Retinal pigment epithelial cell (primary cell): ENCODE results near the gene IGLL1.

Source experiments
- DNase-seq: peaks from one replicate; pipeline ENCODE4 v3.0.0-alpha.2; 2010; ENCODE audit warnings: low read depth
- H3K4me3 ChIP-seq: 2 replicates; pipeline ENCODE4 v1.5.1; 2011; ENCODE audit warnings: mild to moderate bottlenecking, low read length, control low read depth, moderate library complexity
- TF ChIP-seq, protein P1 (sequence below): conservative IDR thresholded peaks from 2 replicates; pipeline ENCODE4 v1.5.1; 2011; ENCODE audit warnings: low read depth, low read length, control low read depth, inconsistent platforms

The IGLL1 gene

DNA sequence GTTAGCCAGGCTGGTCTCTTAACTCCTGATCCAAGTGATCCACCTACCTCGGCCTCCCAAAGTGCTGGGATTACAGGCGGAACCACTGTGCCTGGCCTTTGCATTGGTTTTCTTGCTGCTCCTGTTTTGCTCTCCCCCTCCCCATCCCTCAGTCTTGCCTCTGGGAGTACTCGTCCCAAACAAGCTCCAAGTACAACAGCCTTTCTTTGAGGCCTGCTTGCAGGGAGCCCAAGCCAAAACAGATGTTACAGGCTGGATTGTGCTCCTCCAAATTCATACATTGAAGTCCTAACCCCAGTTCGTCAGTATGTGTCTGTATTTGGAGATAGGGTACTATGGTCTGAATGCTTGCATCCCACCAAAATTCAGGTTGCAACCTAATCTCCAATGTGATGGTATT, 8.6 kb downstream of the IGLL1 start:
- H3K4me3 ChIP-seq: no peak overlapping the region
- no peak for DNase-seq
- TF ChIP-seq, protein P1, sequence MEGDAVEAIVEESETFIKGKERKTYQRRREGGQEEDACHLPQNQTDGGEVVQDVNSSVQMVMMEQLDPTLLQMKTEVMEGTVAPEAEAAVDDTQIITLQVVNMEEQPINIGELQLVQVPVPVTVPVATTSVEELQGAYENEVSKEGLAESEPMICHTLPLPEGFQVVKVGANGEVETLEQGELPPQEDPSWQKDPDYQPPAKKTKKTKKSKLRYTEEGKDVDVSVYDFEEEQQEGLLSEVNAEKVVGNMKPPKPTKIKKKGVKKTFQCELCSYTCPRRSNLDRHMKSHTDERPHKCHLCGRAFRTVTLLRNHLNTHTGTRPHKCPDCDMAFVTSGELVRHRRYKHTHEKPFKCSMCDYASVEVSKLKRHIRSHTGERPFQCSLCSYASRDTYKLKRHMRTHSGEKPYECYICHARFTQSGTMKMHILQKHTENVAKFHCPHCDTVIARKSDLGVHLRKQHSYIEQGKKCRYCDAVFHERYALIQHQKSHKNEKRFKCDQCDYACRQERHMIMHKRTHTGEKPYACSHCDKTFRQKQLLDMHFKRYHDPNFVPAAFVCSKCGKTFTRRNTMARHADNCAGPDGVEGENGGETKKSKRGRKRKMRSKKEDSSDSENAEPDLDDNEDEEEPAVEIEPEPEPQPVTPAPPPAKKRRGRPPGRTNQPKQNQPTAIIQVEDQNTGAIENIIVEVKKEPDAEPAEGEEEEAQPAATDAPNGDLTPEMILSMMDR: no peak

DNA sequence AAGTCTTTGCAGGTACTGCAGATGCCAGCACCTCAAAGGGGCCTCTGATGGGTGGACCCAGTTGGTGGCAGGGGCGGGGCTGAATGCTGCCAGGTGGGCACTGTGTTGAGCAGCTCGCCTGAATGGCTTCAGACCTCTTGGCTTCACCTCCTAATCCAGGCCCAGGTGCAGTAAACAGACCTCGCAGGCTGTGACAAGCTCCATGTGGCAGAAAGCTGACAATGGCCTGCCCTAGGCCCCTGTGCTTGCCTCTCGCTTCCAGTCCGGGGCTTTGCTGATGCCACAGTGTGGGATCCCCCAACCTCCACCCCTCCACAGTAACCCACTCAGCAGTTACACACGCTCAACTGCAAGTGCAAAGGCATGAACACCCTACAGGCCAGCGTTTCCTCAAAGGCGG, 9.4 kb downstream of the IGLL1 start:
- DNase-seq: no peak
- TF ChIP-seq, protein P1: no peak
- H3K4me3 ChIP-seq: no peak overlapping the region

GRCh38 chr22:23569716-23570115, 10.4 kb downstream of the IGLL1 start:
- no peak overlapping the region for H3K4me3 ChIP-seq
- no peak for DNase-seq
- TF ChIP-seq, protein P1: no peak

GRCh38 chr22:23569291-23569690, 10.8 kb downstream of the IGLL1 start:
- DNase-seq: no peak
- H3K4me3 ChIP-seq: no peak overlapping the region
- TF ChIP-seq, protein P1: no peak

DNA sequence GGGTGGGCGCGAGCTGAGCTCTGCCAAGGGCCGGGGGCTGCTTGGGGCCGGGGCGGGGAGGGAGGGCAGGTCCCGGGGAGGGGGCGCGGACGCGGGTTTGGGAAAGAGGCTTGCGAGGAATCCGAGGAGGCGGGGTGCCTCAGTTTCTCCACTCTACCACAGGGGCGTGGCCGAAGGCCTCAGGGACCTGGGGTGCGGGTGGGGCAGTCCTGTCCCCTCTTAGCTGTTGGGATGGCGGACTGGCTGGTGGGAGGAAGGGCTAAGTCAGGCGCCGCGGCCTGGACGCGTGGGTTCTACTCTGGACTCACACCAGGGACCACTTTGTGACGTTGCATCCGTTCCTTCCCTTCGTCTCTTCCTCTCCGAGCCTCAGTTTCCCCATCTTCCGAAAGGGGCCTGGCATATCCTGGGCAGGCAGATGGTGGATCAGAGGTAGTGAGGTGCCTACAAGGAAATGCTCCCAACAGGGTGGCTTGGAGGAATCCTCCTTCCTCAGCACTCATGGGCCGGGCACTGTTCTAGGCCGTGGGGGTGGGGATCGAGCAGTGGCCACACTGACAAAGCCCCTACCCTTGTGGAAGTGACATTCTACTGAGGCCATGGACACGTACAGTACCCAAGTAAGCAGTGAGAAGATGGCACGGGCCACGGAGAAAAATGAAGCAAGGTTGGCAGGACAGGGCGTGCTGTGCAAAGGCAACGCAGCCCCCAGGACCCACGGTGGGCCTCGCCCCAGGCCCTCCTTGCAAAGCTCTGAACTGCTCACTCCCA, 13.2 kb downstream of the IGLL1 start:
- no peak for DNase-seq
- H3K4me3 ChIP-seq: peak overlapping the region; percentile 20
- TF ChIP-seq, protein P1: no peak

- TF ChIP-seq, protein P1: no peak
- no peak for DNase-seq
- peak overlapping the region; percentile 35 for H3K4me3 ChIP-seq
Measured at GRCh38 chr22:23565915-23566704, 14.0 kb downstream of the IGLL1 start.
